Ovary (tissue), 9 donors: ENCODE results near the gene ZSCAN26. TPM values are rescaled to one million over a fixed set of nuclear protein-coding genes. Genes with fewer than 3 reads are reported as not detected.
A peak's percentile ranks its signal among the peaks of the same experiment; 100 is the strongest.

Source experiments
- DNase-seq, 5 donors: peaks; one replicate each; pipeline ENCODE4 v3.0.0-alpha.2; 2019 to 2020
- H3K27ac ChIP-seq, 2 donors: fragments of 200-600 bp; one replicate each; pipeline versions ENCODE4 v1.5.1 to v1.8.0; 2019 to 2022
- H3K27me3 ChIP-seq: fragments of 200-600 bp; one replicate; pipeline ENCODE4 v1.8.0; 2022
- H3K36me3 ChIP-seq: fragments of 200-600 bp; sonication (generic); one replicate; pipeline ENCODE4 v1.5.1; 2019
- H3K4me1 ChIP-seq: one replicate; pipeline ENCODE4 v1.8.1; 2013; ENCODE audit warnings: mild to moderate bottlenecking, moderate library complexity; ENCODE audit not compliant: insufficient read depth
- H3K4me3 ChIP-seq: fragments of 200-600 bp; sonication (generic); one replicate; pipeline ENCODE4 v1.5.1; 2017
- H3K9me3 ChIP-seq, 2 donors: fragments of 200-600 bp in 1 of 2; sonication (generic) in 1 of 2; one replicate each; pipeline versions ENCODE4 v1.5.1 to v1.8.1; 2013 to 2019; ENCODE audit warnings: mild to moderate bottlenecking in 1 of 2, moderate library complexity in 1 of 2
- EP300 ChIP-seq: sonication (generic); formaldehyde crosslinking; IDR thresholded peaks from one replicate; pipeline ENCODE4 v1.6.1; 2017; ENCODE audit warnings: antibody characterized with exemption
- POLR2A ChIP-seq: fragments of 450-650 bp; IDR thresholded peaks from one replicate; pipeline ENCODE4 v1.6.1; 2017; ENCODE audit warnings: antibody characterized with exemption, mild to moderate bottlenecking, moderate library complexity
- WGBS, 3 donors: extraction: QIAGEN DNeasy Blood & Tissue Kit in 1 of 3; methylation state at CpG; one replicate each; pipeline versions ENCODE4 v1.1.5 to v1.1.7; 2013 to 2017; 5-methylcytosine and 5-hydroxymethylcytosine counted together
- intact Hi-C, 4 donors: fragments of 100-400 bp; cut with DNase I; formaldehyde crosslinking; loops; one replicate each; pipeline versions ENCODE4 v1.11.0 to v1.15.1; 2022 to 2023
- polyA plus RNA-seq, 2 donors: library from polyadenylated mRNA; stranded (reverse); fragments of 200-250 nt in 1 of 2; fragments of 350-450 nt in 1 of 2; fragmentation: Illumina TruSeq in 1 of 2; extraction: RNeasy Lipid Tissue Mini Kit (QIAGEN cat#74804) in 1 of 2; gene quantifications; one replicate each; pipeline ENCODE4 v1.2.3, GENCODE V29; 2013 to 2014
- total RNA-seq, 7 donors: library from RNA; depleted of rRNA in 2 of 7; stranded (reverse); fragments of >200 nt in 2 of 7; fragmentation: NEBNext Ultra II Directional in 3 of 7; extraction: Animal tissue kit (Norgen Biotek cat#: 25700) in 3 of 7; gene quantifications; one replicate each; pipeline versions ENCODE4 v1.1.0 to v1.2.4, GENCODE V29; 2016 to 2023
- TF ChIP-seq, protein P1 (sequence below), 3 donors: fragments of 450-650 bp in 2 of 3; fragments of 200-600 bp in 1 of 3; IDR thresholded peaks; one replicate each; pipeline versions ENCODE4 v1.5.1 to v1.8.0; 2016 to 2022; ENCODE audit warnings: antibody characterized with exemption in 3 of 3, mild to moderate bottlenecking in 1 of 3
- donor health status: DM: no; HTN: no; CAD: no; lungs with moderate emphysema.
- donor health status: DM: no; HTN: no; CAD: no.
- donor health status: Bipolar disorder and iron deficiency.
- donor health status: DM: yes; HTN: yes; CAD: no.
- donor health status: DM: no; HTN: no; CAD: no.
- donor health status: DM: yes; HTN: yes; CAD: no.

Gene ZSCAN26
- total and polyA plus RNA-seq, 9 donors, result 11.8 to 32.0 (median 23.1) TPM

DNA sequence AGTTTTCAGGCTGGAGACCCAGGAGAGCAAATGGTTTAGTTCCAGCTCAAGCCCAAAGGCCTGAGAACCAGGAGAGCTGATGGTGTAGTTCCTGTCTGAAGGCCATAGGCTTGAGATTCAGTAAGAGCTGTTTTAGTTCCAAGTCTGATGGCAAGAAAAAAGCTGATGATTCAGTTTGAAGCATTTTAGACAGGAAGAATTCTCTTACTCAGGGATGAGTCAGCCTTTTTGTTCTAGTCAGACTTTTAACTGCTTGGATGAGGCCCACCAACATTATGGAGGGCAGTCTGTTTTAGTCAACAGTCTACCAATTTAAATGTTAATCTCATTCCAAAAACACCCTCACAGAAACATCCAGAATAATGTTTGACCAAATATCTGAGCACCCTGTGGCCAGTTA lies 2.5 kb downstream of the ZSCAN26 start:
- DNase-seq, result no peak
- Histone ChIP-seq H3K4me1 (peaks cover 1% of the 10 kb centered on the region), H3K27me3 (no peaks in the 10 kb centered on the region), H3K9me3 (no peaks in the 10 kb centered on the region), H3K36me3 (peaks cover 5% of the 10 kb centered on the region), H3K4me3 (no peak overlapping the region), H3K27ac (no peak overlapping the region)
- TF ChIP-seq EP300, result no peak
- intact Hi-C loops, result loop anchor here in 1 of 4 donors (10.0 kb wide), 1 partner anchor 85 kb away; no protein-coding TSS in a partner anchor

DNA sequence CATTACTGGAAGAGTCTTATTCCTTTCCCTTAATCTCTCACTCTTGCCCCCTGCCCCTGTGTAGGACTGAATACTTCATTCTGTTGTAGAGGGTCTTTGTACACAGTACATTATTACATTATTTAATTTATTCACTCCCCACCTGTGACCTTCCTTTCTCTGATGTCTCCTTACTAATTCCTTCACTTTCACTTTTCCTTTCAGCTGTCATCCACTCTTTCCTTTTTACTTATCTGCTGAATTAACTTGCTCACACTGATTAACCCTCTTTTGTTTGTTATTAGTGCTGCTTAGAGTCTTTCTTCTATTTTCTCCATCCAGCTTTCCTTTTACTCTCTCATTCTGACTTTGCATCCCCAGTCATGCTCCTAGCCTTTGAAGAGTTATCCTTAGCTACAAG lies 7.9 kb downstream of the ZSCAN26 start:
- no peak for TF ChIP-seq POLR2A
- TF ChIP-seq, protein P1, sequence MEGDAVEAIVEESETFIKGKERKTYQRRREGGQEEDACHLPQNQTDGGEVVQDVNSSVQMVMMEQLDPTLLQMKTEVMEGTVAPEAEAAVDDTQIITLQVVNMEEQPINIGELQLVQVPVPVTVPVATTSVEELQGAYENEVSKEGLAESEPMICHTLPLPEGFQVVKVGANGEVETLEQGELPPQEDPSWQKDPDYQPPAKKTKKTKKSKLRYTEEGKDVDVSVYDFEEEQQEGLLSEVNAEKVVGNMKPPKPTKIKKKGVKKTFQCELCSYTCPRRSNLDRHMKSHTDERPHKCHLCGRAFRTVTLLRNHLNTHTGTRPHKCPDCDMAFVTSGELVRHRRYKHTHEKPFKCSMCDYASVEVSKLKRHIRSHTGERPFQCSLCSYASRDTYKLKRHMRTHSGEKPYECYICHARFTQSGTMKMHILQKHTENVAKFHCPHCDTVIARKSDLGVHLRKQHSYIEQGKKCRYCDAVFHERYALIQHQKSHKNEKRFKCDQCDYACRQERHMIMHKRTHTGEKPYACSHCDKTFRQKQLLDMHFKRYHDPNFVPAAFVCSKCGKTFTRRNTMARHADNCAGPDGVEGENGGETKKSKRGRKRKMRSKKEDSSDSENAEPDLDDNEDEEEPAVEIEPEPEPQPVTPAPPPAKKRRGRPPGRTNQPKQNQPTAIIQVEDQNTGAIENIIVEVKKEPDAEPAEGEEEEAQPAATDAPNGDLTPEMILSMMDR (IDR thresholded peaks at IDR 0.05), result no peak
- no peak for TF ChIP-seq EP300
- intact Hi-C loops, result loop anchor here in 1 of 4 donors (10.0 kb wide), 1 partner anchor 50 kb away; no protein-coding TSS in a partner anchor
- Histone ChIP-seq H3K27me3 (no peaks in the 10 kb centered on the region), H3K4me1 (no peaks in the 10 kb centered on the region), H3K4me3 (no peak overlapping the region), H3K9me3 (peaks cover 0 to 9% of the 10 kb centered on the region in 2 donors), H3K27ac (no peak overlapping the region), H3K36me3 (peaks cover 5% of the 10 kb centered on the region)
- DNase-seq, result no peak

DNA sequence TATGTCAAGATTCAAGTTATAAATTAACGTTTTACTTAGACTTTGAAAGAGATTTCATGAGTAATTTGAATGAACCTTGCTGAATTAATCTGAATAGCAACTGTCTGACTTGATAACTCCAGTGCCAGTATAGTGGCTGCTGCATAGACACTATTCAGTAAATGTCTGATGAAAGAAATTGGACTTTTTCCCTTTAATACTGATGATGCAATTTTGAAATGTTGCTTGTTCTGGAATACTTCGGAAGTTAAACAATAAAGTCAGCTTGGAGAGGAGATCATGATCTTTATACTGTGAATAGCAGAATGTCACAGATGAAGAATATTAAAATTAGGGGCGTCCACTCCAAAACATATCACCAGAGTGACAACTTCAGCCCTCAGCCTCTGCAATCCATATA lies 10.8 kb downstream of the ZSCAN26 start:
- Histone ChIP-seq H3K4me1 (peaks cover 3% of the 10 kb centered on the region), H3K27me3 (no peaks in the 10 kb centered on the region), H3K36me3 (peaks cover 5% of the 10 kb centered on the region), H3K27ac (no peak overlapping the region), H3K4me3 (no peak overlapping the region), H3K9me3 (peaks cover 0 to 9% of the 10 kb centered on the region in 2 donors)
- TF ChIP-seq, protein P1 (IDR thresholded peaks at IDR 0.05), result no peak
- no peak for TF ChIP-seq POLR2A
- TF ChIP-seq EP300, result no peak
- intact Hi-C loops, result loop anchor here in 1 of 4 donors (10.0 kb wide), 1 partner anchor 47 kb away; no protein-coding TSS in a partner anchor
- WGBS, 3 donors, result 59 to 71% (median 67%) methylated on average over 3 of the region's 3 CpGs
- no peak for DNase-seq

DNA sequence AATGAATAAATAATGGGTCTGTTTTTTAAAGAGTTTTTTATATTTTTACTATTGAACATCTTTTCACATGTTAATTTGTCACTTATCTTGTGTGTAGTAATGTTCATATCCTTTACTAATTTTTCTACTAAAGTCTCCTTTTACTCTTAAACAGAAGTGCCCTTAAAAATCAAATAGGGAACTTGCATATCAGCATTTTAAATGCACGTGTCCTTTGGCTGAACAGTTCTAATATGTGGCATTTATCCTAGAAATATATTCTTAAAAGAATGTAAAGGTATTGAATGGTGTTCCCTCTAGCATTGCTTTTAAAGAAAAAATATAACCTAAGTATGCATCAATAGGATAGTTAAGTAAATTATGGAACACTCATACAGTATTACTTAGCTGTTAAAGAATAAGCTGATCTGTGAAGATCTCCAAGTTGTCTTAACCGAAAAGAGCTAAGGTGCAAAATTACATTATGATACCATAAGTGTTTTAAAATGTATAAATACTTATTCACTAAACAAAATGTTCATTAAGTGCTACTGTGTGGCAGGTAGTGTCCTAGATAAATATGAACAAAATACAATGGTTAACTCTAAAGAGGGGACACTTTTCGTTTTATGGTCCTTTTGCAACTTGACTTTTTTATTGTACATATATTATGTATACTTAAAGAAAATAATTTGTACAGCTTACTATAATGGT lies 13.8 kb downstream of the ZSCAN26 start:
- WGBS, 3 donors, result 28 to 36% (median 34%) methylated on average over 3 of the region's 3 CpGs
- intact Hi-C loops, result loop anchor here in 1 of 4 donors (5.0 kb wide), 1 partner anchor 42 kb away; no protein-coding TSS in a partner anchor
- Histone ChIP-seq H3K27ac (no peak overlapping the region), H3K9me3 (peaks cover 0 to 12% of the 10 kb centered on the region in 2 donors), H3K4me3 (peak overlapping the region; percentile 44), H3K4me1 (peaks cover 3% of the 10 kb centered on the region), H3K27me3 (no peaks in the 10 kb centered on the region), H3K36me3 (no peaks in the 10 kb centered on the region)
- TF ChIP-seq, protein P1 (IDR thresholded peaks at IDR 0.05), result no peak
- TF ChIP-seq EP300 (no peak), POLR2A (no peak)
- no peak for DNase-seq
